T-helper 2 cell treated with Interferon-gamma antibody and Interleukin-4, amounts not matched to agents 100 ng/mL and 5 ng/mL, for 36 hours (primary cell): ENCODE results near the gene CYP4Z1. TPM values are rescaled to one million over a fixed set of nuclear protein-coding genes. Genes with fewer than 3 reads are reported as not detected.
"Not testable (repeated sequence)": the region's sequence is repeated elsewhere in the genome, so short reads cannot be mapped to it uniquely, and the experiment has no call there.

Source experiments
- intact Hi-C: fragments of 100-400 bp; cut with micrococcal nuclease; formaldehyde crosslinking; loops from one replicate; pipeline ENCODE4 v1.15.1; 2023
- total RNA-seq: library from RNA; stranded (reverse); gene quantifications from 2 replicates; pipeline ENCODE4 v1.2.3, GENCODE V29; 2022

CYP4Z1 gene
- not detected in 2 replicates for total RNA-seq

- intact Hi-C loops, result no loop called here
Measured at GRCh38 chr1:47067097-47067594, at the start of gene CYP4Z1. TSS of gene CYP4Z1 (plus strand) at chr1:47067231. CDS start at chr1:47067491, 260 bp downstream.

GRCh38 chr1:47021070-47021469, 46.0 kb upstream of the CYP4Z1 start:
- intact Hi-C loops, result no loop called here

- intact Hi-C loops, result no loop called here
Measured at GRCh38 chr1:47023268-47024140, 43.5 kb upstream of the CYP4Z1 start, which contains the start of gene CYP4X1. TSS of gene CYP4X1 (plus strand) at chr1:47023669. CDS start at chr1:47023818, 149 bp downstream.

- intact Hi-C loops, result no loop called here
Measured at GRCh38 chr1:47024141-47024801, 42.8 kb upstream of the CYP4Z1 start.

GRCh38 chr1:47030170-47030805, 36.7 kb upstream of the CYP4Z1 start:
- intact Hi-C loops, result no loop called here

GRCh38 chr1:47031059-47031458, 36.0 kb upstream of the CYP4Z1 start:
- intact Hi-C loops, result no loop called here

- intact Hi-C loops, result no loop called here
Measured at GRCh38 chr1:47031585-47031984, 35.4 kb upstream of the CYP4Z1 start.

- intact Hi-C loops, result no loop called here
Measured at GRCh38 chr1:47036764-47037163, 30.3 kb upstream of the CYP4Z1 start.

GRCh38 chr1:47059376-47059775, 7.7 kb upstream of the CYP4Z1 start:
- intact Hi-C loops, result no loop called here

GRCh38 chr1:47069080-47069479, 2.0 kb downstream of the CYP4Z1 start:
- intact Hi-C loops, result not testable (repeated sequence)

- intact Hi-C loops, result not testable (repeated sequence)
Measured at GRCh38 chr1:47069509-47069908, 2.5 kb downstream of the CYP4Z1 start.

GRCh38 chr1:47089356-47089755, 22.3 kb downstream of the CYP4Z1 start:
- intact Hi-C loops, result not testable (repeated sequence)

GRCh38 chr1:47091476-47091875, 24.4 kb downstream of the CYP4Z1 start:
- intact Hi-C loops, result not testable (repeated sequence)

- intact Hi-C loops, result no loop called here
Measured at GRCh38 chr1:47104816-47105215, 37.8 kb downstream of the CYP4Z1 start.

GRCh38 chr1:47106792-47107191, 39.8 kb downstream of the CYP4Z1 start:
- intact Hi-C loops, result no loop called here

- intact Hi-C loops, result not testable (repeated sequence)
Measured at GRCh38 chr1:47107851-47108574, 41.0 kb downstream of the CYP4Z1 start.

GRCh38 chr1:47109482-47109881, 42.5 kb downstream of the CYP4Z1 start:
- intact Hi-C loops, result not testable (repeated sequence)

GRCh38 chr1:47113178-47113577, 46.1 kb downstream of the CYP4Z1 start:
- intact Hi-C loops, result no loop called here

- intact Hi-C loops, result not testable (repeated sequence)
Measured at GRCh38 chr1:47121039-47121438, 54.0 kb downstream of the CYP4Z1 start.

- intact Hi-C loops, result not testable (repeated sequence)
Measured at GRCh38 chr1:47124834-47125233, 57.8 kb downstream of the CYP4Z1 start.

GRCh38 chr1:47126997-47127396, 60.0 kb downstream of the CYP4Z1 start:
- intact Hi-C loops, result not testable (repeated sequence)
